Left lung (tissue), 10 donors: ENCODE results near the gene RNF20. TPM values are rescaled to one million over a fixed set of nuclear protein-coding genes. Genes with fewer than 3 reads are reported as not detected.
A peak's percentile ranks its signal among the peaks of the same experiment; 100 is the strongest.

Source experiments
- ATAC-seq: fragments of 200-7000 bp; cut with Tn5 transposase; one replicate; pipeline ENCODE4 v1.9.1; 2020; ENCODE audit warnings: moderate library complexity
- DNase-seq, 4 donors: peaks; one replicate each; pipeline ENCODE4 v3.0.0-alpha.2; 2013 to 2020
- H3K27ac ChIP-seq, 2 donors: fragments of 200-600 bp; sonication (generic) in 1 of 2; one replicate each; pipeline versions ENCODE4 v1.5.0 to v1.8.0; 2020 to 2021
- H3K27me3 ChIP-seq, 2 donors: fragments of 200-600 bp; sonication (generic) in 1 of 2; one replicate each; pipeline versions ENCODE4 v1.5.0 to v1.8.0; 2020 to 2021
- H3K36me3 ChIP-seq, 2 donors: fragments of 200-600 bp; sonication (generic) in 1 of 2; one replicate each; pipeline versions ENCODE4 v1.5.0 to v1.8.0; 2020 to 2021
- H3K4me1 ChIP-seq, 2 donors: fragments of 200-600 bp; one replicate each; pipeline ENCODE4 v1.8.0; 2021
- H3K4me3 ChIP-seq, 2 donors: fragments of 200-600 bp; sonication (generic) in 1 of 2; one replicate each; pipeline versions ENCODE4 v1.5.0 to v1.8.0; 2020 to 2021; ENCODE audit warnings: mild to moderate bottlenecking in 1 of 2
- H3K9me3 ChIP-seq, 2 donors: fragments of 200-600 bp; sonication (generic) in 1 of 2; one replicate each; pipeline versions ENCODE4 v1.5.0 to v1.8.0; 2020 to 2021
- CTCF ChIP-seq, 2 donors: fragments of 200-600 bp; sonication (generic) in 1 of 2; IDR thresholded peaks; one replicate each; pipeline versions ENCODE4 v1.5.0 to v1.8.0; 2021; ENCODE audit warnings: antibody characterized with exemption in 2 of 2
- intact Hi-C, 2 donors: fragments of 100-400 bp; cut with DNase I; formaldehyde crosslinking; loops; one replicate each; pipeline versions ENCODE4 v1.11.2 to v1.14.2; 2022
- polyA plus RNA-seq, 6 donors: library from polyadenylated mRNA; unstranded; fragments of 120-200 nt; gene quantifications; one replicate each; pipeline ENCODE4 v1.2.1, GENCODE V29; 2013; ENCODE audit not compliant: insufficient read length in 6 of 6
- total RNA-seq, 2 donors: library from RNA; stranded (reverse); fragmentation: NEBNext Ultra II Directional; extraction: Animal tissue kit (Norgen Biotek cat#: 25700); gene quantifications; one replicate each; pipeline ENCODE4 v1.2.1, GENCODE V29; 2021
- donor health status: DM: no; HTN: yes; CAD: no.
- donor health status: DM: no; HTN: no; CAD: no.

RNF20 gene
- total and polyA plus RNA-seq, 8 donors: 37.7 to 64.5 (median 53.5) TPM

DNA sequence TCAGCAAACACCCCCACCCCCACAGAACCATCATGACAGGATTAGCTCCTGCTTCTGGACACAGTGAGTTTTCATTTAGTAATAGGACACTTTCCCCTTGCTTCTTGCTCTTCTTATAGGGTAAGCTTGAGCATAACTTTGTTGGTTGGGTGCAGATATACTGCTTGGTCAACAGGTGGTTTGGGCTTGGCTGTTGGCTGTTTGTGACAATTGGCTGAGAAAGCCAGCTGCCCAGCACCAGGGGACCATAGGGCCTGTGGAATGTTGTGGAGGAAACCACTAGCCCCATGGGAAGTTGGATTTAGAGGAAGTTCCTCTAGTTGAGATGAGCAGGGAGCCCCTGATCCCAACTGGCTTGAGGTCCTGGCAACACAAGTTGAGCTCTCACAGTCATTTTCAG is 30.6 kb downstream of the RNF20 start:
- ATAC-seq (no peak), DNase-seq (no peak)
- Histone ChIP-seq H3K4me1 (no peaks in the 10 kb centered on the region), H3K4me3 (no peak overlapping the region), H3K36me3 (peaks cover 0 to 100% of the 10 kb centered on the region in 2 donors), H3K27me3 (no peaks in the 10 kb centered on the region), H3K9me3 (no peaks in the 10 kb centered on the region), H3K27ac (no peak overlapping the region)
- intact Hi-C loops: no loop called here
- TF ChIP-seq CTCF (IDR thresholded peaks at IDR 0.05): no peak

- peaks cover 0 to 85% of the 10 kb centered on the region in 2 donors for H3K36me3 ChIP-seq
- ATAC-seq: no peak
- TF ChIP-seq CTCF (IDR thresholded peaks at IDR 0.05): no peak
Observed at GRCh38 chr9:101566904-101567724, 33.5 kb downstream of the RNF20 start.

GRCh38 chr9:101567725-101568350 is 34.2 kb downstream of the RNF20 start:
- H3K27me3 ChIP-seq: no peaks in the 10 kb centered on the region
- DNase-seq (no peak), ATAC-seq (no peak)
- intact Hi-C loops: no loop called here
- TF ChIP-seq CTCF (IDR thresholded peaks at IDR 0.05): no peak
- H3K9me3 ChIP-seq: no peaks in the 10 kb centered on the region
- H3K4me1 ChIP-seq: no peaks in the 10 kb centered on the region
- peaks cover 0 to 77% of the 10 kb centered on the region in 2 donors for H3K36me3 ChIP-seq
- H3K4me3 ChIP-seq: no peak overlapping the region
- H3K27ac ChIP-seq: no peak overlapping the region

More at GRCh38 chr9:101566904-101567724, 33.5 kb downstream of the RNF20 start:
- Histone ChIP-seq H3K27me3 (no peaks in the 10 kb centered on the region), H3K4me3 (no peak overlapping the region), H3K9me3 (no peaks in the 10 kb centered on the region), H3K4me1 (no peaks in the 10 kb centered on the region), H3K27ac (no peak overlapping the region)
- intact Hi-C loops: no loop called here
- peak in 1 of 4 donors; percentile 7 for DNase-seq

DNA sequence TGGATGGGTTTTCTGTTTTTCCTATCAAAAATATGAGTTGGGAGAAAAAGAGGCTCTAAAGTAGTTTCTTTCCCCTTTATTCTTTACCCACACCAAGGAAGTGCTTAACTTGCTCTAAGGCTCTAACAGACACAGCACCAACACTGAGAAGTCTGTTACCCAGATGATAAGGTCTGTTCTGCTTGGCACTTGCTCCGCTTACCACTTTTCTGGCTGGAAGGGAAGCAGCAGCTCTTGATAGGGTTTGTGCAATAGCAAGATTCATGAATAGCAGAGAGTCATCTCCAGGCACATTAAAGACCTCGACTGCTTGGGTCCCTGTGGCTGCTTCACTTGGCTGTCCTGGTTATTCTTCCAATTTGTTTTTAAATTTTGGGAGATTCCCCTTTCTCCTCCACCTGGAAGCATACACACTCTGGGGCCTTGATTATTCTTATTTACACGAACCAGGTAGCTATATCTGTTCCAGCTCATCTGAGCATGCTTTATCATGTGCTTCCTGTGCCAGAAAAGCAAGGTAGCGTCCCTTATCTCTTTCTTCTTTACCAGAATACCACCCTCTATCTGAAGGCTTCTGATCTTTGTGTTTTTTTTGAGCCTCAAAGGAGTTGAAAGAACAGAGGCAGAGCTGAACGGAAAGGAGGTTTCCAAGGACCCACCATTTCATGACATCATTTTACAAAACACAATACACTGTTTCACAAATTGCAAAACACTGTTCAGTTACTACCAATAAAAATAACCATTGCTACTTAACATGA is 36.3 kb downstream of the RNF20 start:
- H3K36me3 ChIP-seq: peaks cover 0 to 57% of the 10 kb centered on the region in 2 donors
- H3K4me1 ChIP-seq: no peaks in the 10 kb centered on the region
- DNase-seq: no peak
- H3K9me3 ChIP-seq: no peaks in the 10 kb centered on the region
- no peak for TF ChIP-seq CTCF (IDR thresholded peaks at IDR 0.05)
- no peak overlapping the region for H3K27ac ChIP-seq
- H3K4me3 ChIP-seq: no peak overlapping the region
- no peaks in the 10 kb centered on the region for H3K27me3 ChIP-seq
- intact Hi-C loops: no loop called here
- ATAC-seq: no peak

GRCh38 chr9:101571114-101571513 is 37.5 kb downstream of the RNF20 start:
- ATAC-seq (no peak), DNase-seq (no peak)
- Histone ChIP-seq H3K4me1 (no peaks in the 10 kb centered on the region), H3K4me3 (no peak overlapping the region), H3K36me3 (peaks cover 0 to 45% of the 10 kb centered on the region in 2 donors), H3K27me3 (no peaks in the 10 kb centered on the region), H3K9me3 (no peaks in the 10 kb centered on the region), H3K27ac (no peak overlapping the region)
- no peak for TF ChIP-seq CTCF (IDR thresholded peaks at IDR 0.05)
- intact Hi-C loops: no loop called here
